HG03575 (cell line): ENCODE data around the gene OR4C45.
"Not testable (repeated sequence)": the region's sequence is repeated elsewhere in the genome, so short reads cannot be mapped to it uniquely, and the experiment has no call there.

Experiments used
- ATAC-seq: cut with Tn5 transposase; IDR thresholded peaks from one replicate; pipeline ENCODE4 v1.9.1; 2021; ENCODE audit not compliant: unreplicated experiment, insufficient number of reproducible peaks, low FRiP score; ENCODE audit errors: extremely low read depth

Gene OR4C45

GRCh38 chr11:50032574-50032973 is at the start of gene OR4C45:
OR4C45 (plus strand) TSS chr11:50032874.
- no peak for ATAC-seq

- no peak for ATAC-seq
Observed at GRCh38 chr11:49995565-49995964, 37.1 kb upstream of the OR4C45 start.

- no peak for ATAC-seq
Observed at GRCh38 chr11:50030193-50030592, 2.5 kb upstream of the OR4C45 start.

- ATAC-seq, result not testable (repeated sequence)
Observed at GRCh38 chr11:50036239-50036638, 3.6 kb downstream of the OR4C45 start.

- ATAC-seq, result no peak
Observed at GRCh38 chr11:50037251-50037650, 4.6 kb downstream of the OR4C45 start.

- ATAC-seq, result no peak
Observed at GRCh38 chr11:50044647-50045046, 12.0 kb downstream of the OR4C45 start.

- not testable (repeated sequence) for ATAC-seq
Observed at GRCh38 chr11:50063056-50063455, 30.4 kb downstream of the OR4C45 start.

- no peak for ATAC-seq
Observed at GRCh38 chr11:50070389-50070788, 37.7 kb downstream of the OR4C45 start.

- ATAC-seq, result no peak
Observed at GRCh38 chr11:50071584-50072225, 39.0 kb downstream of the OR4C45 start.

- no peak for ATAC-seq
Observed at GRCh38 chr11:50072226-50073112, 39.8 kb downstream of the OR4C45 start.

GRCh38 chr11:50073113-50074105 is 40.7 kb downstream of the OR4C45 start:
- no peak for ATAC-seq

- no peak for ATAC-seq
Observed at GRCh38 chr11:50074161-50074560, 41.5 kb downstream of the OR4C45 start.

GRCh38 chr11:50075856-50076255 is 43.2 kb downstream of the OR4C45 start:
- ATAC-seq, result no peak

- ATAC-seq, result no peak
Observed at GRCh38 chr11:50077526-50077925, 44.9 kb downstream of the OR4C45 start.

- no peak for ATAC-seq
Observed at GRCh38 chr11:50078001-50078400, 45.3 kb downstream of the OR4C45 start.

GRCh38 chr11:50078946-50079345 is 46.3 kb downstream of the OR4C45 start:
- ATAC-seq, result not testable (repeated sequence)

- ATAC-seq, result no peak
Observed at GRCh38 chr11:50080256-50080655, 47.6 kb downstream of the OR4C45 start.
